ENCODE measurements around the gene TUFT1. TPM values are rescaled to one million over a fixed set of nuclear protein-coding genes. Genes with fewer than 3 reads are reported as not detected.

Gene TUFT1
- total and polyA plus RNA-seq, 2 of the 13 experiments (the other 11 are each of a cell fraction or from before 2014, with no cell fraction given): 6.4 to 7.3 TPM

- no peak overlapping the region for H3K4me3 ChIP-seq (replicated peaks in 1 of 3; ENCODE audit: insufficient read depth in 1 of 3, low read depth in 2 of 3, low read length in 3 of 3)
- H3K36me3 ChIP-seq (replicated peaks in 1 of 2; ENCODE audit: control insufficient read depth in 1 of 2, insufficient read depth in 2 of 2, low read length in 2 of 2): no peaks in the 10 kb centered on the region; a peak in 1 of 5 replicates
- H3K79me2 ChIP-seq (ENCODE audit: insufficient read depth, low read length): peaks cover 24% of the 10 kb centered on the region
- peaks cover 50% of the 10 kb centered on the region for H3K4me1 ChIP-seq (ENCODE audit: insufficient read depth, low read length)
- H2AFZ ChIP-seq (ENCODE audit: low read length): no peak overlapping the region
- no peaks in the 10 kb centered on the region for H3K9me3 ChIP-seq (ENCODE audit: low read length)
- H3K4me2 ChIP-seq (ENCODE audit: low read depth, low read length): no peak overlapping the region
- DNase-seq (ENCODE audit: low spot score): no peak
- ChIA-PET POLR2A (interaction anchor here (1.1 to 1.5 kb wide), 4 partner anchors 9 to 81 kb away, joined by 4 to 13 read pairs (median 4); partner anchors contain the start of gene SNX27), CTCF (ENCODE audit: low intra/inter-chr PET ratio, low total read pairs) (no interaction called here)
- no peak for ATAC-seq
- no peak for FAIRE-seq
- H3K27ac ChIP-seq (ENCODE audit: extremely low read length, insufficient read depth, low read length): no peak overlapping the region
- in situ Hi-C loops (cut with HindIII; ENCODE audit: extremely low pct_ligation_motif_present, low pct_unique_long_range_greater_than_20kb) (no loop called here), intact Hi-C loops (cut with micrococcal nuclease; ENCODE audit: unreplicated experiment) (no loop called here)
- no TSS peak for BruUV-seq (replicated peaks)
- H3K27me3 ChIP-seq (ENCODE audit: control insufficient read depth in 1 of 2, insufficient read depth in 2 of 2, low read length in 2 of 2): no peaks in the 10 kb centered on the region
- no peak for TF ChIP-seq HNRNPH1 (optimal IDR thresholded peaks at IDR 0.05; ENCODE audit: low read depth, low read length)
- peak; percentile 46; the same call in 1 of the 2 replicates for TF ChIP-seq CEBPB (IDR thresholded peaks at IDR 0.05; ENCODE audit: borderline replicate concordance, low read depth, low read length)
- 52% methylated on average over 2 of the region's 2 CpGs for WGBS (ENCODE audit: low lambda C conversion rate)
- H4K20me1 ChIP-seq (ENCODE audit: insufficient read depth, low read length): no peaks in the 10 kb centered on the region
- no peak overlapping the region for H3K9ac ChIP-seq (ENCODE audit: insufficient read depth, low read depth, low read length)
Observed at GRCh38 chr1:151620286-151620685, 80.2 kb downstream of the TUFT1 start.

GRCh38 chr1:151621351-151621750 lies 81.2 kb downstream of the TUFT1 start:
- no peak overlapping the region for H3K9ac ChIP-seq (ENCODE audit: insufficient read depth, low read depth, low read length)
- no peaks in the 10 kb centered on the region for H3K9me3 ChIP-seq (ENCODE audit: low read length)
- no peak for DNase-seq (ENCODE audit: low spot score)
- H3K27ac ChIP-seq (ENCODE audit: extremely low read length, insufficient read depth, low read length): peak overlapping the region; percentile 21
- ChIA-PET CTCF (ENCODE audit: low intra/inter-chr PET ratio, low total read pairs) (no interaction called here), POLR2A (no interaction called here)
- H3K79me2 ChIP-seq (ENCODE audit: insufficient read depth, low read length): peaks cover 24% of the 10 kb centered on the region
- peaks cover 39% of the 10 kb centered on the region for H3K4me1 ChIP-seq (ENCODE audit: insufficient read depth, low read length)
- H4K20me1 ChIP-seq (ENCODE audit: insufficient read depth, low read length): no peaks in the 10 kb centered on the region
- in situ Hi-C loops (cut with HindIII; ENCODE audit: extremely low pct_ligation_motif_present, low pct_unique_long_range_greater_than_20kb): no loop called here
- no peak for FAIRE-seq
- no peak for TF ChIP-seq CERS6 (CRISPR knock-in tag; IDR thresholded peaks at IDR 0.05)
- TF ChIP-seq MBNL3 (CRISPR knock-in tag; conservative IDR thresholded peaks at IDR 0.05): no peak
- no peak for ATAC-seq
- intact Hi-C loops (cut with micrococcal nuclease; ENCODE audit: unreplicated experiment): no loop called here
- no peak overlapping the region for H2AFZ ChIP-seq (ENCODE audit: low read length)
- H3K36me3 ChIP-seq (replicated peaks in 1 of 2; ENCODE audit: control insufficient read depth in 1 of 2, insufficient read depth in 2 of 2, low read length in 2 of 2): no peaks in the 10 kb centered on the region; a peak in 1 of 5 replicates
- 93% methylated on average over 2 of the region's 2 CpGs for WGBS (ENCODE audit: low lambda C conversion rate)
- no peak overlapping the region for H3K4me2 ChIP-seq (ENCODE audit: low read depth, low read length)
- BruUV-seq (replicated peaks): no TSS peak
- H3K4me3 ChIP-seq (replicated peaks in 1 of 3; ENCODE audit: insufficient read depth in 1 of 3, low read depth in 2 of 3, low read length in 3 of 3): no peak overlapping the region
- H3K27me3 ChIP-seq (ENCODE audit: control insufficient read depth in 1 of 2, insufficient read depth in 2 of 2, low read length in 2 of 2): no peaks in the 10 kb centered on the region
